CD4-positive, alpha-beta T cell treated with Interleukin-17A for 1 hour (primary cell): ENCODE results near the gene CTTNBP2.

Experiments used
- DNase-seq: peaks from one replicate; pipeline ENCODE4 v3.0.0-alpha.2; 2020

CTTNBP2 gene

GRCh38 chr7:117871778-117872538 lies 1.3 kb downstream of the CTTNBP2 start:
- no peak for DNase-seq

GRCh38 chr7:117871401-117871777 lies 1.9 kb downstream of the CTTNBP2 start:
- DNase-seq = no peak

- DNase-seq = no peak
These were observed 2.7 kb downstream of the CTTNBP2 start for GRCh38 chr7:117870448-117871130.

- no peak for DNase-seq
These were observed 3.9 kb downstream of the CTTNBP2 start for GRCh38 chr7:117869374-117869773.

GRCh38 chr7:117863618-117864017 lies 9.6 kb downstream of the CTTNBP2 start:
- no peak for DNase-seq

- no peak for DNase-seq
These were observed 10.9 kb downstream of the CTTNBP2 start for GRCh38 chr7:117862378-117862777.

GRCh38 chr7:117859246-117859812 lies 13.9 kb downstream of the CTTNBP2 start:
- DNase-seq = no peak

- no peak for DNase-seq
These were observed 14.5 kb downstream of the CTTNBP2 start for GRCh38 chr7:117858712-117859111.

GRCh38 chr7:117857718-117858117 lies 15.5 kb downstream of the CTTNBP2 start:
- no peak for DNase-seq

- no peak for DNase-seq
These were observed 17.0 kb downstream of the CTTNBP2 start for GRCh38 chr7:117856196-117856595.

GRCh38 chr7:117854186-117854585 lies 19.1 kb downstream of the CTTNBP2 start:
- DNase-seq = no peak

GRCh38 chr7:117848941-117849340 lies 24.3 kb downstream of the CTTNBP2 start:
- DNase-seq = no peak

GRCh38 chr7:117844678-117845077 lies 28.6 kb downstream of the CTTNBP2 start:
- DNase-seq = no peak

- no peak for DNase-seq
These were observed 31.6 kb downstream of the CTTNBP2 start for GRCh38 chr7:117841611-117842010.

- no peak for DNase-seq
These were observed 32.2 kb downstream of the CTTNBP2 start for GRCh38 chr7:117841011-117841410.

GRCh38 chr7:117839507-117839906 lies 33.7 kb downstream of the CTTNBP2 start:
- no peak for DNase-seq

GRCh38 chr7:117837841-117838240 lies 35.4 kb downstream of the CTTNBP2 start:
- no peak for DNase-seq

GRCh38 chr7:117835016-117835664 lies 38.1 kb downstream of the CTTNBP2 start:
- DNase-seq = no peak

GRCh38 chr7:117830422-117830954 lies 42.8 kb downstream of the CTTNBP2 start:
- no peak for DNase-seq

- DNase-seq = no peak
These were observed 43.7 kb downstream of the CTTNBP2 start for GRCh38 chr7:117829450-117830117.

GRCh38 chr7:117828825-117829224 lies 44.4 kb downstream of the CTTNBP2 start:
- DNase-seq = no peak

- DNase-seq = no peak
These were observed 45.4 kb downstream of the CTTNBP2 start for GRCh38 chr7:117827862-117828261.

GRCh38 chr7:117825132-117825531 lies 48.1 kb downstream of the CTTNBP2 start:
- DNase-seq = no peak
